A549 (cell line): ENCODE results near the gene SNF8. TPM values are rescaled to one million over a fixed set of nuclear protein-coding genes. Genes with fewer than 3 reads are reported as not detected.

Experiments used
- ATAC-seq, 2 experiments: fragments of 200-7000 bp in 1 of 2; fragments of >200 bp in 1 of 2; cut with Nextera tagmentation in 1 of 2; cut with Tn5 transposase in 1 of 2; 3 replicates each; pipeline versions ENCODE4 v1.8.0 to v1.9.1; 2018 to 2020; ENCODE audit warnings: mild to moderate bottlenecking in 1 of 2, moderate library complexity in 1 of 2
- CTCF ChIA-PET: fragments of 300-600 bp; sonication (Branson Sonifier 250); formaldehyde crosslinking; extraction: SDS; loops from one replicate; lab custom pipeline; 2021; ENCODE audit warnings: antibody characterized with exemption, inconsistent platforms; lab: Yijun Ruan, JAX
- POLR2A ChIA-PET: fragments of 350-600 bp; formaldehyde crosslinking; extraction: SDS; loops from one replicate; lab custom pipeline; 2021; ENCODE audit warnings: antibody characterized with exemption, inconsistent platforms; lab: Yijun Ruan, JAX
- DNase-seq, 2 experiments: peaks; one replicate each; pipeline versions ENCODE4 v3.0.0 to v3.0.0-alpha.2; 2011 to 2016; ENCODE audit warnings: low read depth in 1 of 2, low spot score in 1 of 2
- FAIRE-seq: peaks from 2 replicates; lab custom pipeline; 2011; peaks lifted over from hg19 to GRCh38; lab: Jason Lieb, UNC
- H3K27ac ChIP-seq, 2 experiments: fragments of >200 bp; sonication (Bioruptor Twin); formaldehyde crosslinking; 3 replicates each; pipeline ENCODE4 v1.5.1; 2016 to 2017
- H3K4me1 ChIP-seq: fragments of >200 bp; sonication (Bioruptor Twin); formaldehyde crosslinking; 3 replicates; pipeline ENCODE4 v1.6.1; 2016
- H3K4me2 ChIP-seq: fragments of >200 bp; sonication (Bioruptor Twin); formaldehyde crosslinking; 3 replicates; pipeline ENCODE4 v1.6.1; 2016
- H3K4me3 ChIP-seq: fragments of >200 bp; sonication (Bioruptor Twin); formaldehyde crosslinking; 3 replicates; pipeline ENCODE4 v1.5.1; 2016
- H3K9me3 ChIP-seq: fragments of >200 bp; sonication (Bioruptor Twin); formaldehyde crosslinking; 3 replicates; pipeline ENCODE4 v1.6.1; 2016
- BHLHE40 ChIP-seq: IDR thresholded peaks from 2 replicates; pipeline ENCODE4 v1.6.1; 2012; ENCODE audit warnings: low read depth, low read length, inconsistent platforms
- CEBPB ChIP-seq, 2 experiments: fragments of >200 bp in 1 of 2; sonication (Bioruptor Twin) in 1 of 2; formaldehyde crosslinking in 1 of 2; IDR thresholded peaks; 2 replicates each; pipeline ENCODE4 v1.6.1; 2012 to 2016
- CHD2 ChIP-seq: fragments of 150-350 bp; IDR thresholded peaks from 2 replicates; pipeline ENCODE4 v1.6.1; 2014; ENCODE audit warnings: low read length; ENCODE audit not compliant: partially characterized antibody
- CHD4 ChIP-seq: fragments of 200-600 bp; sonication (generic); IDR thresholded peaks from 2 replicates; pipeline ENCODE4 v1.6.1; 2016; ENCODE audit warnings: antibody characterized with exemption, mild to moderate bottlenecking, borderline replicate concordance
- EP300 ChIP-seq, 2 experiments: fragments of >200 bp; sonication (Bioruptor Twin); formaldehyde crosslinking; IDR thresholded peaks; 2 replicates in 1 of 2; 3 replicates in 1 of 2; pipeline ENCODE4 v1.6.1; 2016 to 2017
- FOSB ChIP-seq: fragments of 250-450 bp; sonication (Bioruptor Pico); IDR thresholded peaks from 2 replicates; pipeline ENCODE4 v1.5.0; 2020; ENCODE audit warnings: mild to moderate bottlenecking, moderate library complexity
- FOSL2 ChIP-seq, 2 experiments: fragments of 450-650 bp in 1 of 2; fragments of >200 bp in 1 of 2; sonication (Bioruptor Twin) in 1 of 2; formaldehyde crosslinking; IDR thresholded peaks; 2 replicates each; pipeline versions ENCODE4 v1.5.0 to v1.6.1; 2016 to 2020; ENCODE audit warnings: mild to moderate bottlenecking in 1 of 2, moderate library complexity in 1 of 2
- HOXB5 ChIP-seq: fragments of 250-450 bp; sonication (Bioruptor Pico); IDR thresholded peaks from 2 replicates; pipeline ENCODE4 v1.5.0; 2020; ENCODE audit warnings: mild to moderate bottlenecking, moderate library complexity
- JUN ChIP-seq, 2 experiments: fragments of >200 bp; sonication (Bioruptor Twin); formaldehyde crosslinking; IDR thresholded peaks; 2 replicates in 1 of 2; 3 replicates in 1 of 2; pipeline ENCODE4 v1.6.1; 2016 to 2017
- MAFK ChIP-seq: fragments of 450-650 bp; IDR thresholded peaks from 2 replicates; pipeline ENCODE4 v1.6.1; 2014; ENCODE audit not compliant: partially characterized antibody
- NFE2L2 ChIP-seq: fragments of 150-350 bp; conservative IDR thresholded peaks from 2 replicates; pipeline ENCODE4 v1.6.1; 2014; ENCODE audit warnings: low read length
- NPAS2 ChIP-seq: fragments of 250-450 bp; sonication (Bioruptor Pico); IDR thresholded peaks from 2 replicates; pipeline ENCODE4 v1.8.0; 2022; ENCODE audit warnings: mild to moderate bottlenecking, moderate library complexity, borderline replicate concordance
- NR3C1 ChIP-seq: fragments of >200 bp; sonication (Bioruptor Twin); formaldehyde crosslinking; IDR thresholded peaks from 3 replicates; pipeline ENCODE4 v1.6.1; 2017
- RARB ChIP-seq: fragments of 250-450 bp; sonication (Bioruptor Pico); IDR thresholded peaks from 2 replicates; pipeline ENCODE4 v1.8.0; 2021; ENCODE audit warnings: mild to moderate bottlenecking, moderate library complexity
- SMC3 ChIP-seq: fragments of >200 bp; sonication (Bioruptor Twin); formaldehyde crosslinking; IDR thresholded peaks from 3 replicates; pipeline ENCODE4 v1.6.1; 2018; ENCODE audit warnings: inconsistent platforms
- ZC3H11A ChIP-seq: fragments of 450-650 bp; IDR thresholded peaks from 2 replicates; pipeline ENCODE4 v1.6.1; 2014; ENCODE audit warnings: antibody characterized with exemption, mild to moderate bottlenecking
- ZFP36 ChIP-seq: fragments of 450-650 bp; IDR thresholded peaks from 2 replicates; pipeline ENCODE4 v1.6.1; 2014; ENCODE audit warnings: borderline replicate concordance; ENCODE audit not compliant: partially characterized antibody
- ZNF302 ChIP-seq: fragments of 250-450 bp; sonication (Bioruptor Pico); IDR thresholded peaks from 2 replicates; pipeline ENCODE4 v1.9.0; 2021; ENCODE audit warnings: inconsistent platforms, mild to moderate bottlenecking, moderate library complexity
- WGBS: methylation state at CpG from one replicate; pipeline ENCODE4 v1.1.6; 2017; ENCODE audit errors: missing lambda C conversion rate; 5-methylcytosine and 5-hydroxymethylcytosine counted together
- polyA plus RNA-seq, 4 experiments: library from polyadenylated mRNA; depleted of rRNA in 3 of 4; stranded (reverse); fragments of >200 nt; fragmentation: RNase III in 1 of 4; extraction: RNeasy Plus Mini Kit Qiagen cat#74134 plus additional on column Dnase treatment in 1 of 4; gene quantifications; 2 replicates in 3 of 4; 3 replicates in 1 of 4; pipeline ENCODE4 v1.2.3, GENCODE V29; 2011 to 2017
- TF ChIP-seq, protein P1 (sequence below): fragments of >200 bp; sonication (Bioruptor Twin); formaldehyde crosslinking; IDR thresholded peaks from 2 replicates; pipeline ENCODE4 v1.6.1; 2016
- TF ChIP-seq, protein P2 (sequence below): fragments of 250-450 bp; sonication (Bioruptor Pico); IDR thresholded peaks from 2 replicates; pipeline ENCODE4 v1.5.0; 2020; ENCODE audit warnings: low read depth, mild to moderate bottlenecking, moderate library complexity
- TF ChIP-seq, protein P3 (sequence below): fragments of >200 bp; sonication (Bioruptor Twin); formaldehyde crosslinking; IDR thresholded peaks from 3 replicates; pipeline ENCODE4 v1.6.1; 2016

Gene SNF8
- polyA plus RNA-seq, 2 of the 4 experiments (the other 2 are of a cell fraction) = 209 to 320 TPM

DNA sequence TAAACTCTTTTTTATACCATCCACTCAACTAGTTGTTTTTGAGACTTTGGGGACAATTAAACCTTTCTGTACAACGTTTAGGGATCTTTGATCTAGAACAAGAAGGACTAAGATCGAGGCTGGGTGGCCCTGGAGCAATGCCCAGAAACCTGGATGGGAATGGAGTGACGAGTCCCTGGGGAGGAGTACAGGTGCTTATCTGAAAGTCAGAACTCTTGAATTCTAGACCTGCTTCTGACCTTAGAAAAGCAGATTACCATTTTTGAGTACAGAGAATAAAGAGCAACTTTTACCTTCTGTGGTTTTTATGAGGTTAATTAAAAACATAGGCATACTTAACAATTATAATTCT, 18.7 kb downstream of the SNF8 start:
- TF ChIP-seq, protein P1, sequence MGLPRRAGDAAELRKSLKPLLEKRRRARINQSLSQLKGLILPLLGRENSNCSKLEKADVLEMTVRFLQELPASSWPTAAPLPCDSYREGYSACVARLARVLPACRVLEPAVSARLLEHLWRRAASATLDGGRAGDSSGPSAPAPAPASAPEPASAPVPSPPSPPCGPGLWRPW = no peak
- TF ChIP-seq BHLHE40 (no peak), MAFK (no peak), NR3C1 (no peak), CHD4 (no peak), RARB (CRISPR knock-in tag) (no peak)
- TF ChIP-seq, protein P2, sequence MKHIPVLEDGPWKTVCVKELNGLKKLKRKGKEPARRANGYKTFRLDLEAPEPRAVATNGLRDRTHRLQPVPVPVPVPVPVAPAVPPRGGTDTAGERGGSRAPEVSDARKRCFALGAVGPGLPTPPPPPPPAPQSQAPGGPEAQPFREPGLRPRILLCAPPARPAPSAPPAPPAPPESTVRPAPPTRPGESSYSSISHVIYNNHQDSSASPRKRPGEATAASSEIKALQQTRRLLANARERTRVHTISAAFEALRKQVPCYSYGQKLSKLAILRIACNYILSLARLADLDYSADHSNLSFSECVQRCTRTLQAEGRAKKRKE (CRISPR knock-in tag) = no peak
- POLR2A ChIA-PET = no interaction called here
- Histone ChIP-seq H3K4me3 (no peak overlapping the region), H3K4me2 (no peak overlapping the region), H3K9me3 (no peaks in the 10 kb centered on the region), H3K27ac (no peak overlapping the region), H3K4me1 (no peaks in the 10 kb centered on the region)
- no peak for FAIRE-seq
- WGBS = 55% methylated on average over 3 of the region's 3 CpGs
- DNase-seq = no peak
- CTCF ChIA-PET = interaction anchor here (11.9 kb wide), 1 partner anchor 106 kb away, joined by 93 read pairs; no protein-coding TSS in a partner anchor
- no peak for ATAC-seq

DNA sequence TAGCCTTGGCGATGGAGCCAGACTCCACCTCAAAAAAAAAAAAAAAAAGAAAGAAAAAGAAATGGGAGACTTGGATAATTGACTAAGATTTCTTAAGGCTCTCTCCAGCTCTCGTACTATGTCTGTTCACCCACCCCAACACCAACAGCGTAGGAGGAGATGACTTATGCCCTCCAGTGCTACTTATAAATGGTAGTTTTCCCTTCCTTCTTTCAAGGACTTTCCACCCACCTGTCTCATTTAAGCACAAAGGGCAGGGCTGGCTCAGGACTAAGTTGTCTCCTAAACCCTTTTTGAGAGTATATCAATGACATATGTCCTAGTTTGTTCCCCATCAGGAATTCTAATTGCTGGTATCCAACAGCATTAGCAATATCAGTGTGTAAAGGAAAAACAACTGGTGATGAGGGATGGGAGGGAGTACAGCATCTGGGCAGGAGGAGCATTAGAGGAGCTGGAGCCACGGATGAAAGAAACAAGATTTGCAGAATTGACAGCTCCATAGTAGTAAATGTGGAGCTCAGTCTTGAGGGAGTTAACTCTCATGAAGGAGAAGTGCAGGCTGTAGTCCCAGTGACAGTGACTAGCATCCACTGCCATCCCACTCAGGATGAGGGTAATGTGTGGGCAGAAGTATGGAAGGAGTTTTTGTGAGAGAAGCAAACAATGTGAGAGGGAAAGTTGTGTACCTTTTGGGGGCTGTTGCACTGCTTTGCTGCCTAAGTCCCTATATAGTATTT, 19.2 kb downstream of the SNF8 start:
- no peak overlapping the region for H3K4me2 ChIP-seq
- POLR2A ChIA-PET = no interaction called here
- no peaks in the 10 kb centered on the region for H3K9me3 ChIP-seq
- H3K27ac ChIP-seq = no peak overlapping the region
- CTCF ChIA-PET = interaction anchor here (2.7 to 11.9 kb wide), 2 partner anchors 107 to 110 kb away, joined by 11 to 93 read pairs; no protein-coding TSS in a partner anchor
- H3K4me3 ChIP-seq = no peak overlapping the region
- no peak for FAIRE-seq
- no peak for DNase-seq
- H3K4me1 ChIP-seq = no peaks in the 10 kb centered on the region
- TF ChIP-seq CEBPB (IDR thresholded peaks at IDR 0.05) (no peak), NFE2L2 (no peak), HOXB5 (CRISPR knock-in tag) (no peak), ZNF302 (no peak), NPAS2 (CRISPR knock-in tag) (no peak), CHD2 (no peak), ZFP36 (no peak), FOSB (no peak), BHLHE40 (no peak), SMC3 (no peak)
- TF ChIP-seq, protein P3, sequence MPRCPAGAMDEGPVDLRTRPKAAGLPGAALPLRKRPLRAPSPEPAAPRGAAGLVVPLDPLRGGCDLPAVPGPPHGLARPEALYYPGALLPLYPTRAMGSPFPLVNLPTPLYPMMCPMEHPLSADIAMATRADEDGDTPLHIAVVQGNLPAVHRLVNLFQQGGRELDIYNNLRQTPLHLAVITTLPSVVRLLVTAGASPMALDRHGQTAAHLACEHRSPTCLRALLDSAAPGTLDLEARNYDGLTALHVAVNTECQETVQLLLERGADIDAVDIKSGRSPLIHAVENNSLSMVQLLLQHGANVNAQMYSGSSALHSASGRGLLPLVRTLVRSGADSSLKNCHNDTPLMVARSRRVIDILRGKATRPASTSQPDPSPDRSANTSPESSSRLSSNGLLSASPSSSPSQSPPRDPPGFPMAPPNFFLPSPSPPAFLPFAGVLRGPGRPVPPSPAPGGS = no peak
- 89% methylated on average over 4 of the region's 4 CpGs for WGBS
- ATAC-seq = no peak

DNA sequence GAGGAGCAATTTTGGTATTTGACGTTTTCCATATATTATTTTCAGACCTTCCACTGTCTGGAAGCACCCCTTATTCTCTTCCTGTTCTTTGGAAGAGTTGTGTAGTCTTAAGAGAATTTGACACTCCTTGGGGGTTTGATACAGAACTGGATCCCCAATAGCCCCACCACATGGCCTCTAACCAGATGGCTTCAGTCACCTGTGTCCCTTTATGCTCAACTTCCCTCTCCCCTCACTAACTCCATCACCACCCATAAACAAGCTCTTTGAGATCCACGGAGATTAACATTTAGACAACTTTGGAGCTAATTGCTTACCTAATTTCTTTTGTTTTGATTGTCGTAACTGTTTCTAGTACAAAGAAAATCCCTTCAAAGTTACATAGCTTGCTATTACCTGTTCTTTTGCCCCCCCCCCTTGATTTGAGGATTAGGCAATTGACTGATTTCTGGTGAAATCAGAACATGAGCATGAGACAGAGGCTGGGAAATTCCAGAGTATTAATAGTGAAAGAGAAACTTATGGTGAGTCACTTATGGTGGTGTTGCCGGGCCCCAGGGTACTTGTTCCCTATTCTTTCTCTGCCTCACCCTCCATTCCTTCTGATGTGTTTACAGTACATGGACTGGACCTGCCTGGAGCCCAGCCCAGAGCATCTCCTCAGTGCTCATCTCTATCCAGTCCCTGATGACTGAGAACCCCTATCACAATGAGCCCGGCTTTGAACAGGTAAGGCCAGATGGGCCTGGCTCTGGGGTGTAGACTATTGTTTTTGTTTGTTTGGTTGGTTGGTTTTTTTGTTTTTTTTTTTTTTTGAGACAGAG, 29.0 kb downstream of the SNF8 start:
- POLR2A ChIA-PET = interaction anchor here (0.6 to 2.2 kb wide), 7 partner anchors 14 to 278 kb away, joined by 3 to 8 read pairs (median 6); partner anchors contain the start of genes ATP5MC1 and SNF8
- Histone ChIP-seq H3K4me1 (peaks cover 47% of the 10 kb centered on the region), H3K4me3 (peak overlapping the region; percentile 13; the same call in 1 of the 3 replicates), H3K4me2 (peak overlapping the region; percentile 58), H3K9me3 (no peaks in the 10 kb centered on the region), H3K27ac (peak overlapping the region; percentile 70 to 77)
- CTCF ChIA-PET = interaction anchor here (0.6 to 2.0 kb wide), 11 partner anchors 8 to 312 kb away, joined by 3 to 16 read pairs (median 4); partner anchors contain the start of gene IGF2BP1
- FAIRE-seq = peak; percentile 18
- DNase-seq = peak; percentile 62 to 70
- ATAC-seq = peak; percentile 87 to 93
- TF ChIP-seq CEBPB (IDR thresholded peaks at IDR 0.05) (peak; percentile 69 to 86; a peak in 3 of 4 replicates), JUN (IDR thresholded peaks at IDR 0.05) (peak in 1 of 2 experiments; percentile 27; a peak in 1 of 5 replicates), ZC3H11A (no peak), EP300 (IDR thresholded peaks at IDR 0.05) (peak in 1 of 2 experiments; percentile 27; a peak in 1 of 5 replicates), FOSL2 (IDR thresholded peaks at IDR 0.05) (no peak), FOSL2 (CRISPR knock-in tag; IDR thresholded peaks at IDR 0.05) (peak; percentile 82)
- WGBS = 55% methylated on average over 5 of the region's 5 CpGs
